ENCODE results near the gene TRAPPC10. TPM values are rescaled to one million over a fixed set of nuclear protein-coding genes. Genes with fewer than 3 reads are reported as not detected.

Gene TRAPPC10
- total and polyA plus RNA-seq, 2 of the 8 experiments (the other 6 are each of a cell fraction or from before 2014, with no cell fraction given) = 18.5 to 29.8 TPM

- Histone ChIP-seq H3K4me1 (replicated peaks in 1 of 4; ENCODE audit: control insufficient read depth in 3 of 4, insufficient read depth in 4 of 4, low read length in 3 of 4) (no peaks in the 10 kb centered on the region; a peak in 1 of 7 replicates), H3K14ac (ENCODE audit: insufficient read length) (no peak overlapping the region), H2AFZ (ENCODE audit: low read length) (no peak overlapping the region), H3K23me2 (ENCODE audit: low read depth, low read length) (peaks cover 7% of the 10 kb centered on the region; the same call in 1 of the 2 replicates), H2BK15ac (ENCODE audit: low read length) (no peak overlapping the region), H3K9me3 (ENCODE audit: insufficient read depth in 2 of 2, low read depth in 1 of 2, low read length in 1 of 2) (no peaks in the 10 kb centered on the region), H4K5ac (ENCODE audit: insufficient read length, low read depth, low read length) (no peak overlapping the region), H3K79me1 (ENCODE audit: low read depth, low read length) (no peaks in the 10 kb centered on the region), H3K23ac (ENCODE audit: insufficient read length) (no peak overlapping the region), H4K20me1 (replicated peaks in 1 of 2; ENCODE audit: control insufficient read depth in 1 of 2, insufficient read depth in 2 of 2, low read length in 2 of 2) (peaks cover 0 to 6% of the 10 kb centered on the region in 2 experiments), H3K27ac (ENCODE audit: low read depth, low read length) (no peak overlapping the region), H4K91ac (replicated peaks; ENCODE audit: insufficient read length, low read length) (no peak overlapping the region), H3K4me2 (ENCODE audit: insufficient read depth in 1 of 2, low read depth in 2 of 2, low read length in 2 of 2) (no peak overlapping the region), H3K27me3 (replicated peaks in 1 of 4; ENCODE audit: control insufficient read depth in 3 of 4, extremely low read depth in 1 of 4, insufficient read depth in 3 of 4, low read length in 3 of 4) (no peaks in the 10 kb centered on the region), H3K56ac (replicated peaks; ENCODE audit: insufficient read length, low read depth, low read length) (no peak overlapping the region), H2BK120ac (replicated peaks; ENCODE audit: low read depth, low read length) (no peak overlapping the region), H3K4ac (replicated peaks; ENCODE audit: insufficient read length, low read depth, low read length) (no peak overlapping the region), H2BK5ac (ENCODE audit: low read depth, low read length) (no peak overlapping the region), H2BK12ac (ENCODE audit: low read depth, low read length) (no peak overlapping the region), H3K9ac (replicated peaks in 1 of 4; ENCODE audit: extremely low read depth in 1 of 4, low read depth in 3 of 4, low read length in 3 of 4) (no peak overlapping the region), H3K79me2 (ENCODE audit: control insufficient read depth in 1 of 2, insufficient read depth in 2 of 2, low read length in 2 of 2) (no peaks in the 10 kb centered on the region), H4K8ac (ENCODE audit: extremely low read depth, insufficient read depth, low read length) (peak overlapping the region; percentile 57; the same call in 1 of the 2 replicates), H3K4me3 (ENCODE audit: extremely low read depth in 1 of 4, insufficient read depth in 2 of 4, low read depth in 3 of 4, low read length in 4 of 4) (no peak overlapping the region), H3K36me3 (ENCODE audit: control insufficient read depth in 2 of 4, insufficient read depth in 4 of 4, low read length in 3 of 4) (no peaks in the 10 kb centered on the region), H2AK5ac (ENCODE audit: low read depth, low read length) (no peak overlapping the region), H2BK20ac (ENCODE audit: low read length) (no peak overlapping the region), H3K18ac (ENCODE audit: extremely low read depth, low read length) (no peak overlapping the region)
- POLR2A ChIA-PET (ENCODE audit: partially characterized antibody) = no interaction called here
- no peak for DNase-seq (ENCODE audit: low read depth in 1 of 2, low spot score in 2 of 2)
- 89% methylated on average over 24 of the region's 29 CpGs; no CpG with 5 or more reads in 1 of the 2 experiments for WGBS, 2 experiments (ENCODE audit: extremely low coverage in 1 of 2, insufficient coverage in 1 of 2, insufficient read length in 1 of 2, insufficient replicate concordance in 2 of 2, low coverage in 1 of 2, low lambda C conversion rate in 2 of 2, missing lambda C conversion rate in 1 of 2)
- CTCF ChIA-PET (ENCODE audit: partially characterized antibody) = interaction anchor here (0.6 to 1.0 kb wide), 2 partner anchors 49 to 159 kb away, joined by 3 read pairs; no protein-coding TSS in a partner anchor
- no peak for FAIRE-seq
- TF ChIP-seq CBX5 (IDR thresholded peaks at IDR 0.05; ENCODE audit: low read depth, low read length) = no peak
- no peak for TF ChIP-seq BRCA1 (IDR thresholded peaks at IDR 0.05; ENCODE audit: low read depth, low read length)
- no peak for TF ChIP-seq EGR1 (IDR thresholded peaks at IDR 0.05; ENCODE audit: borderline replicate concordance, low read depth, low read length)
- TF ChIP-seq SIX5 (IDR thresholded peaks at IDR 0.05; ENCODE audit: low read depth, low read length) = no peak
- TF ChIP-seq TAF1 (IDR thresholded peaks at IDR 0.05; ENCODE audit: low read depth, low read length) = no peak
- no peak for TF ChIP-seq RNF2 (IDR thresholded peaks at IDR 0.05; ENCODE audit: borderline replicate concordance, low read depth, low read length, missing control alignments, poor library complexity, severe bottlenecking)
- TF ChIP-seq RAD21 (IDR thresholded peaks at IDR 0.05 in 1 of 2, conservative IDR thresholded peaks at IDR 0.05 in 1 of 2; ENCODE audit: low read depth in 2 of 2, low read length in 2 of 2) = no peak
- TF ChIP-seq NRF1 (IDR thresholded peaks at IDR 0.05; ENCODE audit: low read depth, low read length) = no peak
- no peak for TF ChIP-seq SP4 (IDR thresholded peaks at IDR 0.05; ENCODE audit: low read length)
- no peak for TF ChIP-seq POLR2AphosphoS5 (IDR thresholded peaks at IDR 0.05; ENCODE audit: low read depth, low read length)
- TF ChIP-seq CREB1 (IDR thresholded peaks at IDR 0.05) = no peak
- no peak for TF ChIP-seq RXRA (IDR thresholded peaks at IDR 0.05; ENCODE audit: insufficient read depth, low read depth, low read length)
- TF ChIP-seq POU5F1 (IDR thresholded peaks at IDR 0.05; ENCODE audit: low read depth, low read length) = no peak
- no peak for TF ChIP-seq MAFK (IDR thresholded peaks at IDR 0.05; ENCODE audit: low read depth, low read length)
These were observed 40.7 kb upstream of the TRAPPC10 start for GRCh38 chr21:43971201-43971991.
